Brain microvascular endothelial cell (primary cell): ENCODE data around the gene CORO1C.

Source experiments
- DNase-seq: peaks from one replicate; pipeline ENCODE4 v3.0.0-alpha.2; 2020
- H3K27ac ChIP-seq: fragments of 250-450 bp; sonication (Bioruptor Pico); 2 replicates; pipeline ENCODE4 v1.5.1; 2020; ENCODE audit warnings: mild to moderate bottlenecking, moderate library complexity
- H3K27me3 ChIP-seq: fragments of 250-450 bp; sonication (Bioruptor Pico); replicated peaks from 2 replicates; pipeline ENCODE4 v1.5.1; 2020; ENCODE audit warnings: mild to moderate bottlenecking
- H3K36me3 ChIP-seq: fragments of 250-450 bp; sonication (Bioruptor Pico); replicated peaks from 2 replicates; pipeline ENCODE4 v1.5.1; 2020; ENCODE audit warnings: mild to moderate bottlenecking
- H3K4me3 ChIP-seq: 2 replicates; pipeline ENCODE4 v1.5.1; 2011; ENCODE audit warnings: low read depth, mild to moderate bottlenecking, control low read depth, low read length, moderate library complexity
- CTCF ChIP-seq: IDR thresholded peaks from 2 replicates; pipeline ENCODE4 v1.5.1; 2011; ENCODE audit warnings: low read depth, mild to moderate bottlenecking, moderate library complexity, low read length, control low read depth, inconsistent platforms; ENCODE audit errors: missing control alignments
- in situ Hi-C: cut with HindIII; loops from 2 replicates; pipeline ENCODE4 v1.10.0; 2017; ENCODE audit warnings: low sequenced_read_pairs, low pct_ligation_motif_present

Gene CORO1C

DNA sequence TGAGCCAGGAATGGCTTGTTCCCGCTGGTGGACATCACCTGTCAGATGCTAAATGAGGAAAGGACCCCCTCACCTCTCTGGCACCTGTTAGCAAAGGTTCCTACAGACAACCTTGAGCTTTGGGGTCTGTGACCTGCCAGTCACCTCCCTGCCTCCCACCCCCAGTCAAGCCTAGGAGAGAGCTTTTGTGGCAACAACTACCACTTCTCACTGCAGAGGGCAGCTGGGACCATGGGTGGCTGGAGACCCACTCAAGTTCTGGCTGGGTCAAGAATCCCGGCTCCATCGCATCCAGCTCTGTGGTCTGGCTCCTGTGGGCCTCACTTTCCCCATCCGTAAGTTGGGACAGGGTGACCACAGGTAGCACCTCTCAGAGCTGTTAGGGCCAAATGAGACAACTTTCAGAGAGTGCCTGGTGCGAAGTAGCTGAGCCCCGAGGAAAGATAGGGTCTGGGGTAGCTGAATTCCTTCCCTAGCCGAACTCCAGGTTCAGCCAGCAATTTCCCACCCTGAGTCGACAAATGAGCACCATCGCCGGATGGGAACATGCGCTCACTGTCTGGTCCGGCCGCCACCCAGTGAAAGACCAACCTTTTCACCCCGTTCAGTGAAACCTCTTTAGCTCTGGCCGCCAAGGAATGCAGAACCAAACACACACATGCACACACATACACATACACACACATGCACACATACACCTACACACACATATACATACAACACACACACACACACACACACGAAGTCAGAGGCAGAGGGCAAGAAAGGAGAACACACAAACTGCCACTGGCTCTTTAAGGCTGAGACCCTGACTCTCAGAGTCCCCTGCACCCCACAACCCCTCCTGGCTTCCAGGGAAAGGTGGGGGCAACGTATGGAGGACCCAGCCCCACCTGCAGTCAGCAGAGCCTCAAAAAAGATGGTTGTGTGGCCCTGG, 135.3 kb downstream of the CORO1C start:
- Histone ChIP-seq H3K27me3 (no peaks in the 10 kb centered on the region), H3K27ac (no peak overlapping the region), H3K36me3 (no peaks in the 10 kb centered on the region), H3K4me3 (peak overlapping the region; percentile 55)
- in situ Hi-C loops, result no loop called here
- no peak for TF ChIP-seq CTCF
- no peak for DNase-seq
